GM19395 (cell line): Measurements from ENCODE around the gene ABCA7.
A peak's percentile ranks its signal among the peaks of the same experiment; 100 is the strongest.
"Not testable (repeated sequence)": the region's sequence is repeated elsewhere in the genome, so short reads cannot be mapped to it uniquely, and the experiment has no call there.

Source experiments
- ATAC-seq: cut with Tn5 transposase; IDR thresholded peaks from one replicate; pipeline ENCODE4 v1.9.1; 2021; ENCODE audit warnings: mild to moderate bottlenecking, moderate library complexity; ENCODE audit not compliant: unreplicated experiment

Gene ABCA7

GRCh38 chr19:1017115-1017905 lies 22.6 kb upstream of the ABCA7 start:
- ATAC-seq = no peak

DNA sequence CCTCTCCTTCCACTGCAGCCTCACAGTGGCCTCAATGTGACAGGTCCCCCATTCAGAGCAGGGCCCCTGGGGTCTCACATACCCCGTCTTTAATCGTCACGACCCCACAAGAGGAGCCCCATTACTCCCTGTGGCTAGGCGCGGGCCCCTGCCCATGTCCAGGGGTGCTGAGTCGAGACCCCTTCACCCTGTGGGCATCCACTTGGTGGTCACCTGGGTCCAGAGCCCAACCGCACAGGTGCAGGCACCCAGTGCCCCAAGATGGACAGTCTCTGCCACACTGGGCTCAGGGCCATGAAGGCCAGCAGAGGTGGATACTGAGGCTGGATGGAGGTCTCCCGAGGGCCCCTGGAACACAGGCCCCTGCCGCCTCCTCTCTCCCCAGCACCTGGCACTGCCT lies 22.0 kb upstream of the ABCA7 start:
- no peak for ATAC-seq

- no peak for ATAC-seq
Measured at GRCh38 chr19:1018393-1018792, 21.5 kb upstream of the ABCA7 start.

DNA sequence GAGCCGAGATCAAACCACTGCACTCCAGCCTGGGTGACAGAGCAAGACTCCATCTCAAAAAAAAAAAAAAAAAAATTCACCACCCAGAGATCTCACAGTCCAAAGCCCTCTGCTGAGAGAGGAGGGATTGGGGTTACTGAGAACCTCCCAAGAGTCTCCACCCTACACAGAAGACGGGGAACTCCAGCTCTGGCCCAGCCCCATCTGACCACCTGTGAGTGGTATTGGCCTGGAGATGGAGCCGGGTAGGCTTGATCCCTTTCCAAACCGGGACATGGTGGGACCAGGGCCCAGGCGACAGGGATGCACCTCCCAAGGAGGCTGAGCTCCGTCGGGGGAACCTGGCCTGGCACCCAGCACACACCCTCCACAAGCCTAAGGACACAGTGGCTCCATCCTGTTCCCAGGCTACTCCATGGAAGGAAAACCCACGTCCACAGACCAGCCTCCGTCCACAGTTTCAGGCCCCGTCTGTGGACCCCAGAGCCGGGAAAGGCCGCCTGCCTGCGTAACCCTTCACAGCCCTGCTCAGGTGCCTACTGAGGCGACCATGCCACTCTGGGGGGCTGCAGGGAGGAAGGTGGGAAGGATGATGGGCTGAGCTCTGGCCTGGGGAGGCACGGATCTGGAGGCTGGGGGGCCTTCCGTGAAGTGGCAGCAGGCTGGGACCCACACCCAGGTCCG lies 20.8 kb upstream of the ABCA7 start:
- no peak for ATAC-seq

- ATAC-seq = no peak
Measured at GRCh38 chr19:1019616-1019961, 20.3 kb upstream of the ABCA7 start.

GRCh38 chr19:1019980-1020867 lies 19.7 kb upstream of the ABCA7 start:
- no peak for ATAC-seq

DNA sequence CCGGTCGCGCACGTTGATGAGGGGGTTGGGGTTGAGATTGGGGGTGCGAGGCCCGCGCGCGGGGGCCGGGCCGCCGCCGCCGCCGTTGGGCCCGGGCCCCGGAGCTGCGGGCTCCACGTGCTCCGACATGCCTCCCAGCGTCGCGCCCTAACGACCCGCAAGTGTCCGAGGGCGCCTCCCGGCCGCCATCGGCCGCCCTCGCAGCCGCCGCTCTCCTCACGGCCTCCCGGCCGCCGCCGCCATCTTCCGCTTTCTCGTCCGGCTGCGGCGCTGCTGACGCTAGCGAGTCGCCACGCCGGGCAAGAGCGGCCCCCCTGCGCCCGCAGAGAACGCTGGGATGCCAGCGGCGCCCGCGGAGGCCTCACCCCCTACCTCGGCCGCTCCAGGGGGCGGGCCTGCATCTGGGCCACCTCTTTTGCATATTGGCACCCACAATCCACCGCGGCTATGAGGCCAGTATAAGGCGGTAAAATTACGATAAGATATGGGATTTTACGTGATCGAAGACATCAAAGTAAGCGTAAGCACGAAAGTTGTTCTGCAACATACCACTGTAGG lies 19.0 kb upstream of the ABCA7 start, which contains the start of gene TMEM259:
TSS of gene TMEM259 (minus strand) at position 256 of the 558 bp plus-strand sequence. CDS start at position 129, 127 bp downstream.
- peak; percentile 66 for ATAC-seq

GRCh38 chr19:1023883-1024188 lies 16.1 kb upstream of the ABCA7 start:
- ATAC-seq = not testable (repeated sequence)

GRCh38 chr19:1025080-1025479 lies 14.8 kb upstream of the ABCA7 start:
- not testable (repeated sequence) for ATAC-seq

GRCh38 chr19:1025960-1026782 lies 13.7 kb upstream of the ABCA7 start, which contains the start of gene CNN2:
Gene CNN2, plus strand, starts transcription at chr19:1026608. Its CDS starts 54 bp downstream, at chr19:1026662.
- no peak for ATAC-seq

DNA sequence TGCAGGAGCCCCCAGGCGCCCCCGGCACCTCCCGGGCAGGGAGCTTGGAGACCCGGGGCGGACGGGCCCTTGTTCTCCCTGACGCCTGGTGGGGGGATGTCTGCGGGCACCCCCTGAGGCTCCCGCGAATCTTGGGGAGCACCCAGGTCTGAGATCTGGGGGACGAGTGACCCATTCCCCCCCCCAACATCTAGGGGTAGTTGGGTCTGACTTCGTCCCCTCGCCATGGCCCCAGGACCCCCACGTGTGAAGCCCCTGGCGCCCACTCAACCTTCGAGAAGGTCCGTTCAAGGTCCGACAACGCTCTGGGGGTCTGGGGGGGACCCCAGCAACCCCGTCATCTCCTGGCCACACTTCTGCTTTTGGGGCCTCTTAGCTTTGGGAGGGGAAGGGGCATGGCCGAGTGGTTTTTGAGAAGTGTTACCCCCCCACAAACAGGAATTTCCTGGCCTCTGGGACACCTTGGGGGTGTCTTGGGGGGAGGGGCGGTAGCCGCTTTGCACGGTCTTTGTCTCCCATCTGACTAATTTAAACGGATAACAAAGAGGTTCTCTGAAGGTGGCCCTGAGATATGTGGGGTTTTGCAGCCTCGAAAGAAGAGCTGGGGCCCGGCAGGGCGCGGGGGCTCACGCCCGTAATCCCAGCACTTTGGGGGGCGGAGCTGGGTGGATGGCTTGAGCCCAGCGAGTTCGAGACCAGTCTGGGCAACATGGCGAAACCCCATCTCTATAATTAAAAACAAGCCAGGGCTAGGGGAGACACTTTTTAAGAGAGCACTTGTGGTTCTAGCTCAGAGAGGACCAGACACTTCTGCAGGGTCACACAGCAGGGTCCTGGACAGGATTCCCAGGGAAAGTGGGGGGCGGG lies 12.9 kb upstream of the ABCA7 start:
- no peak for ATAC-seq

DNA sequence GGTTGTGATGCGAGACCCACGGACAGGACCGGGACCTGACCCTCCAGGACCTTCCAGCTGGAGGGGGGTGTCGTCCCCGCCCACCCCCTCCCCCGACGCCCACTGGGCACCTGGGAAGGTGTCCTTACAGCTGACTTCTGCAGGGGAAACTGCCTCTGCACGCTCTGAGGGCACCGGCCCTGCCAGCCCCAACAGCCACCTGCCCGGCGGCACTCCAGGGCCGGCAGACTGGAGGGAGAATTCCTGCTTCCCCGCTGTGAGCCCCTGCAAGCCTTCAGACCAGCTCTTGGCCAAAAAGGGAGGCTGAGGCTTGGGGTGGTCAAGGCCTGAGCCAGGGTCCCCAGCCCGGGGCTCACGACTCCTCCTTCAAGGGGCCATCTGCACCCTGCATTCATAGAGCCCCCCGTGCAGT lies 12.3 kb upstream of the ABCA7 start:
- ATAC-seq = no peak

DNA sequence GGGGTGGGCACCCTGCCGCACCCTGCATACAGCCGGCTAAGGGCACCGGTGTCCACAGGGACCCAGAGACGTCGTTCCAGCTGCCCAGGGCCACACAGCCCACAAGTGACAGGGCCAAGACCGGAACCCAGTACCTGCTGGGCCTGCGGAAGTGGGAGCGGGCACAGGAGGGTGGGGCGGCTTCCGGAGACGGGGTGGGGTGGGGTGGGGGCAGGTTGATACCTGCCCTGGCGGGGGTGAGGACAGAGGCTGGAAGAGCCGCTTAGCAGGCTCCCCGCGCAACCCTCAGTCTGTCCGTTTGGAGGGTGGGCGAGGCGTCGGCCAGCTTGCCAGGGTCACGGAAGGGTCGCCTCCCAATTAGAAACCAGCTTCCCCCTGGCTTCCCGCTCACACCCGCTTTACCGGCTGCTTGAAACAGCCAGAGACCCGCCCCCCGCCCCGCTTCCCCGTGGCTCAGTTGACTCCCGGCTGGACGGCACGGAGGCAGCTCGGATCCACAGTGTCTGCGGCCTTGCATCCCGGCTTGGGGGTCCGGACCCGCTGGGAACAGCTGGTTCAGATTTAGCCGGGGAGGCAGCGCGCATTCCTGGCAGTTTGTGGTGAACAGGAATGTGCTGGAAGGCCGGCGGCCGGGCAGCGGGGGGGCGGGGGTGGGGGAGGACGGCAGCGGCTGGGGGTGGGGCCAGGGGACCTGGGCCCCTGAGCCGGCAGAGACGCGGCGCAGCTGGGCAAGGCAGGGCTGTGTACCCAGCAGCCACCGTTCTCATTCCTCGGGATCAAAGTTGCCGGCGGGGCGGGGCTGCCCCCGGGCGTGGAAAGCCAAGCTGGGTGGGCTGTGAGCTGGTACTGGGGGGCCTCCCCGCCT lies 11.6 kb upstream of the ABCA7 start:
- ATAC-seq = no peak

- no peak for ATAC-seq
Measured at GRCh38 chr19:1032264-1032867, 7.5 kb upstream of the ABCA7 start.

- no peak for ATAC-seq
Measured at GRCh38 chr19:1035998-1036621, 3.8 kb upstream of the ABCA7 start.

GRCh38 chr19:1037621-1038064 lies 2.3 kb upstream of the ABCA7 start:
- ATAC-seq = no peak

GRCh38 chr19:1038978-1039645 lies 795 bp upstream of the ABCA7 start:
- ATAC-seq = no peak
